ENCODE results near the gene TMUB1. TPM values are rescaled to one million over a fixed set of nuclear protein-coding genes. Genes with fewer than 3 reads are reported as not detected.

TMUB1 gene
- total RNA-seq, 4 donors from 2014 or later: 58.5 to 61.7 (median 60.4) TPM

DNA sequence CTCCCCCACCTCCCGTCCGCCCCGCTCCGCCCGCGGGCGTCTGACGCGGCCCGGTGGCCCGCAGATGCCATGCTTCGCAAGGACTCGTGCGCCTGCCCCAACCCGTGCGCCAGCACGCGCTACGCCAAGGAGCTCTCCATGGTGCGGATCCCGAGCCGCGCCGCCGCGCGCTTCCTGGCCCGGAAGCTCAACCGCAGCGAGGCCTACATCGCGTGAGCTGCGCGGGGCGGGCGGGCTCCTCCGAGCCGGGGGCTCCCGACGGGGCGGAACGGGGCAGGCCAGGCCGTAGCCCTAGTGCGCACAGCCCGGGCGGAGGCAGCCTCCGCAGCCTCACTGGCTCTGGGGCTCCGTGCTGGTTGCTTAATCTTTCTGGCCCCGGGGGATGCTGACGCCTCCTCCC, 32.2 kb downstream of the TMUB1 start:
- intact Hi-C loops (cut with DNase I; ENCODE audit: low total_unique reads): loop anchor here (5.0 kb wide), 1 partner anchor 1531 kb away; no protein-coding TSS in a partner anchor
- 0 to 1% methylated on average over 13 to 36 of the region's 50 CpGs for WGBS, 2 donors
- H3K4me3 ChIP-seq (ENCODE audit: low read depth, poor library complexity, severe bottlenecking): no peak overlapping the region
- no peak for DNase-seq (ENCODE audit: low spot score in 2 of 2)
- TF ChIP-seq, protein P1, sequence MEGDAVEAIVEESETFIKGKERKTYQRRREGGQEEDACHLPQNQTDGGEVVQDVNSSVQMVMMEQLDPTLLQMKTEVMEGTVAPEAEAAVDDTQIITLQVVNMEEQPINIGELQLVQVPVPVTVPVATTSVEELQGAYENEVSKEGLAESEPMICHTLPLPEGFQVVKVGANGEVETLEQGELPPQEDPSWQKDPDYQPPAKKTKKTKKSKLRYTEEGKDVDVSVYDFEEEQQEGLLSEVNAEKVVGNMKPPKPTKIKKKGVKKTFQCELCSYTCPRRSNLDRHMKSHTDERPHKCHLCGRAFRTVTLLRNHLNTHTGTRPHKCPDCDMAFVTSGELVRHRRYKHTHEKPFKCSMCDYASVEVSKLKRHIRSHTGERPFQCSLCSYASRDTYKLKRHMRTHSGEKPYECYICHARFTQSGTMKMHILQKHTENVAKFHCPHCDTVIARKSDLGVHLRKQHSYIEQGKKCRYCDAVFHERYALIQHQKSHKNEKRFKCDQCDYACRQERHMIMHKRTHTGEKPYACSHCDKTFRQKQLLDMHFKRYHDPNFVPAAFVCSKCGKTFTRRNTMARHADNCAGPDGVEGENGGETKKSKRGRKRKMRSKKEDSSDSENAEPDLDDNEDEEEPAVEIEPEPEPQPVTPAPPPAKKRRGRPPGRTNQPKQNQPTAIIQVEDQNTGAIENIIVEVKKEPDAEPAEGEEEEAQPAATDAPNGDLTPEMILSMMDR (IDR thresholded peaks at IDR 0.05): no peak
- no peak for TF ChIP-seq POLR2A (IDR thresholded peaks at IDR 0.05)

DNA sequence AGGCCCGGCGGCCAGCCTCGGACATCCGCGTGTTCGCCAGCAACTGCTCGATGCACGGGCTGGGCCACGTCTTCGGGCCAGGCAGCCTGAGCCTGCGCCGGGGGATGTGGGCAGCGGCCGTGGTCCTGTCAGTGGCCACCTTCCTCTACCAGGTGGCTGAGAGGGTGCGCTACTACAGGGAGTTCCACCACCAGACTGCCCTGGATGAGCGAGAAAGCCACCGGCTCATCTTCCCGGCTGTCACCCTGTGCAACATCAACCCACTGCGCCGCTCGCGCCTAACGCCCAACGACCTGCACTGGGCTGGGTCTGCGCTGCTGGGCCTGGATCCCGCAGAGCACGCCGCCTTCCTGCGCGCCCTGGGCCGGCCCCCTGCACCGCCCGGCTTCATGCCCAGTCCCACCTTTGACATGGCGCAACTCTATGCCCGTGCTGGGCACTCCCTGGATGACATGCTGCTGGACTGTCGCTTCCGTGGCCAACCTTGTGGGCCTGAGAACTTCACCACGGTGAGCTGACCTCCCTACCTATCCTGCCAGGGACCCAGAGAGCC, 34.3 kb downstream of the TMUB1 start:
- no peak for DNase-seq (ENCODE audit: low spot score in 2 of 2)
- intact Hi-C loops (cut with DNase I; ENCODE audit: low total_unique reads): no loop called here
- H3K4me3 ChIP-seq (ENCODE audit: low read depth, poor library complexity, severe bottlenecking): no peak overlapping the region
- WGBS, 2 donors: 92% methylated on average over 38 of the region's 38 CpGs
- TF ChIP-seq, protein P1 (IDR thresholded peaks at IDR 0.05): no peak
- no peak for TF ChIP-seq POLR2A (IDR thresholded peaks at IDR 0.05)

DNA sequence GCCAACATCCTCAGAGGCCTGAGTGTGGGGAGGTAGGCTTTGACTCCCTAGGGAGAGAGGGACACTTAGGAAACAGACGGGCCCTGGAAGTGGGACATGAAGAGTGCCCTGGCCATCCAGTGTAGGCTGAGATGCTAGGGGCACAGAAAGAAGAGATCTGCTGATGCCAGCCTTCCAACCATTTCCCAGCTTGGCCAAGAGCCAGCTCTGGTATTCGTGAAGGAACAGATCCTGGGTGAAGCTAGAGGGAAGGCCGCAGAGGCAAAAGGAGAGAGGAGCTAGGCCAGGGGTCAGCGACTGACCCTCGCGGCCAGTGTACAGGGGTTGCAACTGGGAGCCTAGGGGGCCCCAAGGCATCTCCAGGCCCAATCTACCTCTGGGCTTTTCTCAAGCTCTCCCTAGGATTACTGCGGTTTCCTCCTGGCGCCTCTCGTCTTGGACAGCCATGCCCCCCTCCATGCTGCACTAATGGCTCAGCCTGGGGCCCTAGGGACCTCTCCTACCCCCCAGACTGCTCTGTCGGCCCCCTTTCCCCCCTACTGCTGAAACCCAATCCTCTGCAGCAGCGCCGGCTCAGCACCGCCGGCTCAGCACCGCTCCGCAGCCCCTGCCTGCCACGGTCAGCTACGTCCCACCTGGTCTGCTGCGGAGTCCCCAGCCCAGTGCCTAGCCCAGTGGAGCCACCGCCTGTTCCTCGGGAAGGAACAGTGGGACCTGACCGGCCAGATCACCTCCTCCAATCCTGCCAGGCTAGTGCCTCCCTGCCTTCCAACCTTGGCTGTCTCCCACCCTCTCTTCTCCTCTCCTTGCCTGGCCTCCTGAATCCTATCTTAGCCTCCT, 35.1 kb downstream of the TMUB1 start, which contains the start of gene ASIC3:
TSS of gene ASIC3 (plus strand) at position 556 of the 840 bp plus-strand sequence. CDS start 355 bp downstream, outside the sequence.
- 80% methylated on average over 22 of the region's 22 CpGs for WGBS, 2 donors
- intact Hi-C loops (cut with DNase I; ENCODE audit: low total_unique reads): no loop called here
- TF ChIP-seq, protein P1 (IDR thresholded peaks at IDR 0.05): no peak
- no peak for DNase-seq (ENCODE audit: low spot score in 2 of 2)
- H3K4me3 ChIP-seq (ENCODE audit: low read depth, poor library complexity, severe bottlenecking): no peak within 1 kb of the TSS

DNA sequence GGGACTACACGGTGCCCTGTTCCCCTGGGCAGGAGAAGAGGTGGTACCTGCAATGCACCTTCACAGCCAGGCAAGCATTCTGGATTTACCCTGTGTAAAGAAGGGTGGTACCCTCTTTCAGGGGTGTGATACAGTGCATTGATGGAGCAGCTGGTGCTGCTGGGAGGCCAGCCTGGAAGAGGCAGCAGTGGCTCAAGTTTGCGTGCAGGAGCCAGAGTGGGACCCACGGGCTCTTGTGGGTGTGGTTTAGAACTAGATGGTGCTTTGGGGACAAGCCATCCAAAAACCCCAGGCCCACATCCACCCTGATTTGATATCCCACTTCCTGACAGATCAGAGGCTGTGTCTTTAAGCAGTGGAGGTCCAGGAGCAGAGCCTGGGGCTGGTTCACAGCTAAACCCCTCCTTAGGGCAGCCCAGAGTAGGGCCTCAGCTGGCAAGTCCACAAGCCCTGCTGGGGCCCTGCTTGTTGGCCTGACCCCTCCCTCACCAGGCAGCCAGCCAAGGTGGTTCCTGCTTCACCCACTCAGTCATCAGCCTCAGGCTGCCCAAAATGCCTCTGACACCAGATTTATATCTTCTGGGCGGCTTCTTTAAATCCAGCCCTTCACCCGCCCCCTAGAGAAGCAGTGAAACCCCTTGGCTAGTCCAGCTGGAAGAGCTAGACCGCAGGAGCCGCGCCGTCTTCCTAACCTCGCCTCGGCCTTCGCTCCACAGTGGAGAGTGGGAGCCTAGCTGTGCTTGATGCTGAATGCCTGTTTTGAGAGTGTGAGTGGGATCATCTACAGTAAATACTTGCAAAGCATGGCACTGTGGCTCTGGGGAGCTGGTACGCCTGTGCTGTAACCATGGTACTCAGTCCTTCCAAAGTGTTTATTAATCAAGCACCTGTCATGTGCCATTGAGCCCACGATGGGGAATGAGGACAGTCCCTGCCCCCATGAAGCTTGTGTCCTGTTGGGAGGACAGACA, 36.4 kb downstream of the TMUB1 start:
- DNase-seq (ENCODE audit: low spot score in 2 of 2): no peak
- H3K4me3 ChIP-seq (ENCODE audit: low read depth, poor library complexity, severe bottlenecking): no peak overlapping the region
- TF ChIP-seq, protein P1 (IDR thresholded peaks at IDR 0.05): no peak
- no peak for TF ChIP-seq POLR2A (IDR thresholded peaks at IDR 0.05)
- WGBS, 2 donors: 20 to 29% methylated on average over 14 of the region's 14 CpGs
- intact Hi-C loops (cut with DNase I; ENCODE audit: low total_unique reads): no loop called here

DNA sequence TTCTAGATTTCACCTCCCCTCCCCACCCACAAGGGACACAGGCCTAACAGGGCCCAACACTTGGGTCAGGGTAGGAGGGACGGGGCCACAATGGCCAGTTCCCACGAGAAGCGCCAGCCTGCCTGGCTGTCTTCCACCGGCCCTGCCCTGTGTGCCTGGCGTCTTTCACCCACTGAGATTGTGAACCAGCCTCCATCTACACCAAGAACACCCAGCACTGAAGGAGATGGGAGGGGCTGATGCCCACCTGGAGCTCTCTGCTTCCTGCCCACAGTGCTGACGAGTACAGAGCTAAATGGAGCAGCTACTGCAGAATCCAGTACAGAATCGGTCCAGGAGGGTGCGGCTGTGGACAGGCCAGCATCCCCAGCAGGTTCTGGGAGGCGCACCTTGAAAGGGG, 37.3 kb downstream of the TMUB1 start:
- no peak for DNase-seq (ENCODE audit: low spot score in 2 of 2)
- 77 to 80% methylated on average over 6 to 9 of the region's 9 CpGs for WGBS, 2 donors
- H3K4me3 ChIP-seq (ENCODE audit: low read depth, poor library complexity, severe bottlenecking): no peak overlapping the region
- TF ChIP-seq, protein P1 (IDR thresholded peaks at IDR 0.05): no peak
- no peak for TF ChIP-seq POLR2A (IDR thresholded peaks at IDR 0.05)
- intact Hi-C loops (cut with DNase I; ENCODE audit: low total_unique reads): no loop called here

Measured in lower leg skin (tissue), 4 donors.